BJ (cell line): ENCODE measurements around the gene CDHR3. TPM values are rescaled to one million over a fixed set of nuclear protein-coding genes. Genes with fewer than 3 reads are reported as not detected.

Experiments
- CTCF ChIA-PET: fragments of 350-600 bp; formaldehyde crosslinking; extraction: SDS; loops from one replicate; lab custom pipeline; 2021; ENCODE audit warnings: antibody characterized with exemption, inconsistent platforms; lab: Yijun Ruan, JAX
- POLR2A ChIA-PET: fragments of 300-600 bp; sonication (Branson Sonifier 250); formaldehyde crosslinking; extraction: SDS; loops from one replicate; lab custom pipeline; 2021; ENCODE audit warnings: antibody characterized with exemption; lab: Charles Lee
- DNase-seq: peaks from one replicate; pipeline ENCODE4 v3.0.0-alpha.2; 2011; ENCODE audit warnings: low read depth
- H3K27me3 ChIP-seq: 2 replicates; pipeline ENCODE4 v1.6.0; 2011; ENCODE audit warnings: low read length; ENCODE audit not compliant: control insufficient read depth, insufficient read depth
- H3K36me3 ChIP-seq: 2 replicates; pipeline ENCODE4 v1.5.1; 2011; ENCODE audit warnings: low read length; ENCODE audit not compliant: control insufficient read depth, insufficient read depth
- H3K4me3 ChIP-seq: 2 replicates; pipeline ENCODE4 v1.5.1; 2011; ENCODE audit warnings: low read depth, mild to moderate bottlenecking, control low read depth, low read length
- polyA plus RNA-seq: library from polyadenylated mRNA; depleted of rRNA; stranded (reverse); fragments of >200 nt; gene quantifications from 2 replicates; pipeline ENCODE4 v1.2.3, GENCODE V29; 2011
- TF ChIP-seq, protein P1 (sequence below): IDR thresholded peaks from 2 replicates; pipeline ENCODE4 v1.5.1; 2011; ENCODE audit warnings: low read depth, mild to moderate bottlenecking, control low read depth, inconsistent platforms, low read length, moderate library complexity; ENCODE audit not compliant: insufficient read depth

Gene CDHR3
- polyA plus RNA-seq, 1 experiment, result 2.9 TPM

DNA sequence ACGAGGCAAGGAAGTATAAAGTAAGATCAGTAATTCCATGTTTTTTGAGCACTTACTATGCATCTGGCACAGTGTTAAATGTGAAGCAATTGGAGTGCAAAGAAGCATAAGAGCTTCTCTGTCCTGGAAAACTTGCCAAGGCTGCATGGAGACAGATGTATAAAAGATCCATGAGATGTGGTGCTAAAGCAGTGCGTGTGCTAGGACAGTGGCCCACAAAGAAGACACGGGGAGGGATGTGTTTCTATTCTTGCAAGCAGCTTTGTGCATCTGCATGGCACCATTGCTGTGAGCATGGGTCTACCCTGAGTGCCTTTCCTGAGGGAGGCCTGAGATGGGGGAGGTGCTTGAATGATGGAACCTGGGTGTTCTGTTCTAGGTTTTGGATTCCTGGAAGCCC, 5.1 kb upstream of the CDHR3 start:
- no peak for DNase-seq
- Histone ChIP-seq H3K4me3 (no peak overlapping the region), H3K36me3 (no peaks in the 10 kb centered on the region), H3K27me3 (peaks cover 13% of the 10 kb centered on the region)
- ChIA-PET CTCF (no interaction called here), POLR2A (no interaction called here)
- TF ChIP-seq, protein P1, sequence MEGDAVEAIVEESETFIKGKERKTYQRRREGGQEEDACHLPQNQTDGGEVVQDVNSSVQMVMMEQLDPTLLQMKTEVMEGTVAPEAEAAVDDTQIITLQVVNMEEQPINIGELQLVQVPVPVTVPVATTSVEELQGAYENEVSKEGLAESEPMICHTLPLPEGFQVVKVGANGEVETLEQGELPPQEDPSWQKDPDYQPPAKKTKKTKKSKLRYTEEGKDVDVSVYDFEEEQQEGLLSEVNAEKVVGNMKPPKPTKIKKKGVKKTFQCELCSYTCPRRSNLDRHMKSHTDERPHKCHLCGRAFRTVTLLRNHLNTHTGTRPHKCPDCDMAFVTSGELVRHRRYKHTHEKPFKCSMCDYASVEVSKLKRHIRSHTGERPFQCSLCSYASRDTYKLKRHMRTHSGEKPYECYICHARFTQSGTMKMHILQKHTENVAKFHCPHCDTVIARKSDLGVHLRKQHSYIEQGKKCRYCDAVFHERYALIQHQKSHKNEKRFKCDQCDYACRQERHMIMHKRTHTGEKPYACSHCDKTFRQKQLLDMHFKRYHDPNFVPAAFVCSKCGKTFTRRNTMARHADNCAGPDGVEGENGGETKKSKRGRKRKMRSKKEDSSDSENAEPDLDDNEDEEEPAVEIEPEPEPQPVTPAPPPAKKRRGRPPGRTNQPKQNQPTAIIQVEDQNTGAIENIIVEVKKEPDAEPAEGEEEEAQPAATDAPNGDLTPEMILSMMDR, result no peak

DNA sequence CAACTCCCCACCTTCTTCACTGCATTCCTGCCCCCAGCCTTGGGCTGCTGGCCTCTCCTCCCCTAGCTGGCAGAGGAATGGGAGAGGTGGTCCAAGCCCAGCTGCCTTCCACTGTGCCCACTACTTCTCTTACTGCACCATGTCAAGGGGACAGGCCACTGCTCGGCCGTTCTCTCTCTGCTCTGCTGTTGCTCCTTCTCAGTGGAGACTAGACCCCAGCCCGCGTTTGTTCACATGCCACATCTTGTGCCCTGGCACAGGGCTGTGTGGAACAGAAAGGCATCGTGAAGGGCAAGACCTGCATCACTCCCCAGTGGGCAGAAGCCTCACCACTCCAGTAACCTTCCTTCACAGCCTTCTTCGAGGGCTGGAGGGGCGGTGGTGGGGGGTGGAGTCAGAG, 711 bp upstream of the CDHR3 start:
- Histone ChIP-seq H3K4me3 (no peak overlapping the region), H3K36me3 (no peaks in the 10 kb centered on the region), H3K27me3 (peaks cover 18% of the 10 kb centered on the region)
- POLR2A ChIA-PET, result no interaction called here
- CTCF ChIA-PET, result interaction anchor here (1.2 kb wide), 1 partner anchor 30 kb away, joined by 3 read pairs; no protein-coding TSS in a partner anchor
- TF ChIP-seq, protein P1, result no peak
- DNase-seq, result no peak

DNA sequence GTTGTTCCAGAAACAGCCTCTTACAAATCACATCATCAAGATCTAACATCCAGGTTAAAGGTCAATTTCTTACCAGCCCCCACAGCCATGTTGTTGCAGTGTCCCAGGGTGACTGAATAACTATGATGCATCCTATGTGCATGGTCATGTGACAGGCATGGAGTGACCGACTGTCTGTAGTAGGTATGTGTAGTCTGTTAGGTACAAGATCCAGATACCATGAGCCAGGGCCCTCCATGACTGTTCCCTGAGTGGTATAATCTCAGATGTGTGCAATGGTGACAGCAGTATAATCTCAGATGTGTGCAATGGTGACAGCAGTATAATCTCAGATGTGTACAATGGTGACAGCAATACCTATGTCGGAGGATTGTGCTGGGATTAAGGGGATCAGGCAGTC, 8.8 kb downstream of the CDHR3 start:
- CTCF ChIA-PET, result interaction anchor here (1.0 to 1.4 kb wide), 4 partner anchors 10 to 29 kb away, joined by 3 to 4 read pairs (median 3); no protein-coding TSS in a partner anchor
- POLR2A ChIA-PET, result no interaction called here
- TF ChIP-seq, protein P1, result no peak
- DNase-seq, result no peak
- Histone ChIP-seq H3K36me3 (no peaks in the 10 kb centered on the region), H3K4me3 (no peak overlapping the region), H3K27me3 (peaks cover 8% of the 10 kb centered on the region; the same call in 1 of the 2 replicates)

DNA sequence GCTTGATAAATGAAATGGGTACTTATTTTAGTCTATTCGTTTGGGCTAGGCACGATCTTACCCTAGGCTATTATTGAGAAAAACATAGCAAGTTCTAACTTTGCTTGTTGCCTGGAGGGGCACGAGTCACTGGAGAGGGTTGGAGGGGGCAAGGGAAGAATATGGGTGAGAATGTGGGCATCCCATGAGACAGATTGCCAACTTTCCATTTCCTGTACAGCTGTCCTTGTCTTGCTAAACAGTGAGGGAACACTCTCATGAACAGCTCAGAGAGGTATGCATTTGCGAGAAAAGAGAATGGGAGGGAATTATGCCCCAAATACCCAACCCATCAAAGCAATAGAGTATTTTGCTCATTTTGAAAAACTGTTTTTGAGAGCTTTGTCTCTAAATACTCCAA, 9.2 kb downstream of the CDHR3 start:
- CTCF ChIA-PET, result interaction anchor here (1.0 to 1.4 kb wide), 4 partner anchors 9 to 28 kb away, joined by 3 to 4 read pairs (median 3); no protein-coding TSS in a partner anchor
- Histone ChIP-seq H3K36me3 (no peaks in the 10 kb centered on the region), H3K27me3 (peaks cover 8% of the 10 kb centered on the region; the same call in 1 of the 2 replicates), H3K4me3 (no peak overlapping the region)
- TF ChIP-seq, protein P1, result no peak
- POLR2A ChIA-PET, result no interaction called here
- DNase-seq, result no peak

DNA sequence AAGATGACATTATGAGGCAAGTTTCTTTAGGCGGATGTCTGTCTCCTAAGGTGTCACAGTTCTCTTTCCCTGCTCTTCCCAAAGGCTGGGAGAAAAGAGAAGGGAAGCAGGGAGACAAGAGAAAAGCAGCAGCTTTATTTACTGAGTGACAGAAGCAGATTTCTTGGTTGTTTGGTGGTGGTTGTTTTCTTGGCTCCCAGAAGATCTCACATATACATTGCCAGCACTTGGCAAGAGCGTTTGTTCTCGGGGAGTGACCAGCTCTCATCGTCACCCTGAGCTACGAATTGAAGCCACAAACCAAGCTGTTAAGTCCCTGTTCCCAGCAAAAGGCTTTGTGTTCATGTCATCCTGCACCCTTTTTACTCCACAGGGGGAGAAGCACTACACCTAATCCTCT, 11.4 kb downstream of the CDHR3 start:
- Histone ChIP-seq H3K4me3 (no peak overlapping the region), H3K27me3 (peaks cover 10% of the 10 kb centered on the region), H3K36me3 (no peaks in the 10 kb centered on the region)
- DNase-seq, result no peak
- TF ChIP-seq, protein P1, result no peak
- CTCF ChIA-PET, result interaction anchor here (0.6 to 1.4 kb wide), 2 partner anchors 9 to 720 kb away, joined by 3 to 4 read pairs; no protein-coding TSS in a partner anchor
- POLR2A ChIA-PET, result no interaction called here
